SKM-1 treated with dmso at 0.1 percent for 144 hours (cell line): ENCODE results near the gene CDC5L.

Source experiments
- DNase-seq: peaks from one replicate; lab custom pipeline; 2025; ENCODE audit not compliant: unreplicated experiment; lab: John Stamatoyannopoulos, UW

Gene CDC5L

GRCh38 chr6:44495036-44495901 is 107.8 kb downstream of the CDC5L start:
- no peak for DNase-seq

GRCh38 chr6:44496665-44497369 is 109.3 kb downstream of the CDC5L start:
- DNase-seq: no peak

GRCh38 chr6:44497807-44498206 is 110.3 kb downstream of the CDC5L start:
- DNase-seq: no peak

GRCh38 chr6:44498436-44498835 is 110.9 kb downstream of the CDC5L start:
- DNase-seq: no peak

GRCh38 chr6:44499609-44500008 is 112.1 kb downstream of the CDC5L start:
- no peak for DNase-seq
